OCI-LY3 (cell line): ENCODE results near the gene UBL5.

ENCODE experiments used
- CTCF ChIP-seq: fragments of 200-600, 300-600 bp; sonication (generic); IDR thresholded peaks from 2 replicates; pipeline ENCODE4 v1.5.1; 2014; ENCODE audit warnings: antibody characterized with exemption, low read length, low read depth
- EZH2phosphoT487 ChIP-seq: fragments of 200-600 bp; shearing (Covaris generic); IDR thresholded peaks from 2 replicates; pipeline ENCODE4 v1.6.1; 2018; ENCODE audit warnings: antibody characterized with exemption, mixed run types, low read depth

GRCh38 chr19:9823816-9824215 lies 3.9 kb upstream of the UBL5 start:
- TF ChIP-seq CTCF (no peak), EZH2phosphoT487 (no peak)
